Ovary (tissue), 3 donors: ENCODE data around the gene SOX2.

Experiments
- EP300 ChIP-seq: sonication (generic); formaldehyde crosslinking; IDR thresholded peaks from one replicate; pipeline ENCODE4 v1.6.1; 2017; ENCODE audit warnings: antibody characterized with exemption
- POLR2A ChIP-seq: fragments of 450-650 bp; IDR thresholded peaks from one replicate; pipeline ENCODE4 v1.6.1; 2017; ENCODE audit warnings: antibody characterized with exemption, mild to moderate bottlenecking, moderate library complexity
- TF ChIP-seq, protein P1 (sequence below), 3 donors: fragments of 450-650 bp in 2 of 3; fragments of 200-600 bp in 1 of 3; IDR thresholded peaks; one replicate each; pipeline versions ENCODE4 v1.5.1 to v1.8.0; 2016 to 2022; ENCODE audit warnings: antibody characterized with exemption in 3 of 3, mild to moderate bottlenecking in 1 of 3
- donor health status: DM: no; HTN: no; CAD: no.

DNA sequence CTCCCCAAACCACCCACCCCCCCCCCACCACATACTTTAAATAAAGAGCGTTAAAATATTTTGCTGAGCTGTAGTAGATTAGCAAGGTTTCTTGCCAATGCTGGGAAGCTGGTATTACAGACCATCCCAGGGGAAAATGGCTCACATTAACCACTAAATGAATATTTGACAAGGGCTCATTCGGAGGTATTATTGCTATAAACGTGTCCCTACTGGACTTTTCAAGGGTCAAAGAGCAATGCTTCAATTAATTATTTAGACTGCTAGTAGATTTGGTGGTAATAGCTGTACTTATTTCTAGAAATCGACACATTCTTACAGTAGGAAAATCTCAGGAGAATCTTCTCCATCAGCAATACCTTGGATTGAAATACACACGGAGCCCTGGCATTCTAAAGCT, 5.2 kb downstream of the SOX2 start:
- TF ChIP-seq POLR2A (no peak), EP300 (no peak)
- TF ChIP-seq, protein P1, sequence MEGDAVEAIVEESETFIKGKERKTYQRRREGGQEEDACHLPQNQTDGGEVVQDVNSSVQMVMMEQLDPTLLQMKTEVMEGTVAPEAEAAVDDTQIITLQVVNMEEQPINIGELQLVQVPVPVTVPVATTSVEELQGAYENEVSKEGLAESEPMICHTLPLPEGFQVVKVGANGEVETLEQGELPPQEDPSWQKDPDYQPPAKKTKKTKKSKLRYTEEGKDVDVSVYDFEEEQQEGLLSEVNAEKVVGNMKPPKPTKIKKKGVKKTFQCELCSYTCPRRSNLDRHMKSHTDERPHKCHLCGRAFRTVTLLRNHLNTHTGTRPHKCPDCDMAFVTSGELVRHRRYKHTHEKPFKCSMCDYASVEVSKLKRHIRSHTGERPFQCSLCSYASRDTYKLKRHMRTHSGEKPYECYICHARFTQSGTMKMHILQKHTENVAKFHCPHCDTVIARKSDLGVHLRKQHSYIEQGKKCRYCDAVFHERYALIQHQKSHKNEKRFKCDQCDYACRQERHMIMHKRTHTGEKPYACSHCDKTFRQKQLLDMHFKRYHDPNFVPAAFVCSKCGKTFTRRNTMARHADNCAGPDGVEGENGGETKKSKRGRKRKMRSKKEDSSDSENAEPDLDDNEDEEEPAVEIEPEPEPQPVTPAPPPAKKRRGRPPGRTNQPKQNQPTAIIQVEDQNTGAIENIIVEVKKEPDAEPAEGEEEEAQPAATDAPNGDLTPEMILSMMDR (IDR thresholded peaks at IDR 0.05), result no peak
